NB4 (cell line): Measurements from ENCODE around the gene YARS1.

Source experiments
- CTCF ChIP-seq: IDR thresholded peaks from one replicate; pipeline ENCODE4 v1.5.1; 2012; ENCODE audit warnings: low read depth, low read length
- MAX ChIP-seq: IDR thresholded peaks from 2 replicates; pipeline ENCODE4 v1.6.1; 2011; ENCODE audit warnings: low read depth, low read length
- MYC ChIP-seq: IDR thresholded peaks from 2 replicates; pipeline ENCODE4 v1.6.1; 2011; ENCODE audit warnings: low read depth, low read length
- POLR2A ChIP-seq: IDR thresholded peaks from 2 replicates; pipeline ENCODE4 v1.6.1; 2011; ENCODE audit warnings: mild to moderate bottlenecking; ENCODE audit not compliant: insufficient read length; ENCODE audit errors: extremely low read depth

GRCh38 chr1:32755810-32756159, 61.4 kb downstream of the YARS1 start:
- TF ChIP-seq CTCF, result no peak
- TF ChIP-seq MYC, result no peak
- TF ChIP-seq POLR2A, result no peak
- TF ChIP-seq MAX, result no peak
